Caco-2 (cell line): ENCODE data around the gene MED12L. TPM values are rescaled to one million over a fixed set of nuclear protein-coding genes. Genes with fewer than 3 reads are reported as not detected.

ENCODE experiments used
- BruUV-seq: library from RNA; stranded (reverse); fragments of 400-500 nt; replicated peaks from 2 replicates; lab custom pipeline; 2021; lab: Mats Ljungman, UMichigan
- CTCF ChIA-PET: fragments of 300-600 bp; sonication (Branson Sonifier 250); formaldehyde crosslinking; loops from one replicate; lab custom pipeline; 2022; ENCODE audit warnings: antibody characterized with exemption; lab: Charles Lee
- POLR2A ChIA-PET: fragments of 300-600 bp; sonication (Branson Sonifier 250); formaldehyde crosslinking; loops from one replicate; lab custom pipeline; 2022; ENCODE audit warnings: antibody characterized with exemption; lab: Charles Lee
- DNase-seq, 2 experiments: peaks; one replicate each; pipeline versions ENCODE4 v3.0.0 to v3.0.0-alpha.2; 2020 to 2022
- H3K27me3 ChIP-seq: replicated peaks from 2 replicates; pipeline ENCODE4 v1.6.0; 2011; ENCODE audit warnings: low read length; ENCODE audit not compliant: control insufficient read depth, insufficient read depth
- H3K36me3 ChIP-seq: 2 replicates; pipeline ENCODE4 v1.5.1; 2011; ENCODE audit warnings: low read length; ENCODE audit not compliant: control insufficient read depth, insufficient read depth
- H3K4me1 ChIP-seq: fragments of 250-450 bp; sonication (Bioruptor Pico); 2 replicates; pipeline ENCODE4 v1.5.1; 2020; ENCODE audit warnings: mild to moderate bottlenecking
- H3K4me3 ChIP-seq: 2 replicates; pipeline ENCODE4 v1.5.1; 2011; ENCODE audit warnings: low read depth, mild to moderate bottlenecking, control low read depth, low read length
- H3K9me3 ChIP-seq: fragments of 250-450 bp; sonication (Bioruptor Pico); 2 replicates; pipeline ENCODE4 v1.5.1; 2020; ENCODE audit warnings: mild to moderate bottlenecking, moderate library complexity
- H3K27ac Mint-ChIP-seq: one replicate; pipeline ENCODE4 v1.8.0; 2022; ENCODE audit warnings: mixed read lengths; ENCODE audit not compliant: unreplicated experiment
- H3K27me3 Mint-ChIP-seq: one replicate; pipeline ENCODE4 v1.8.0; 2022; ENCODE audit warnings: mixed read lengths; ENCODE audit not compliant: insufficient read depth, unreplicated experiment
- H3K36me3 Mint-ChIP-seq: one replicate; pipeline ENCODE4 v1.8.0; 2022; ENCODE audit warnings: mild to moderate bottlenecking, mixed read lengths; ENCODE audit not compliant: insufficient read depth, unreplicated experiment
- H3K4me1 Mint-ChIP-seq: one replicate; pipeline ENCODE4 v1.8.0; 2022; ENCODE audit warnings: low read depth, mixed read lengths; ENCODE audit not compliant: unreplicated experiment
- H3K4me3 Mint-ChIP-seq: one replicate; pipeline ENCODE4 v1.8.0; 2022; ENCODE audit warnings: mild to moderate bottlenecking, moderate library complexity, mixed read lengths; ENCODE audit not compliant: unreplicated experiment
- H3K9me3 Mint-ChIP-seq: one replicate; pipeline ENCODE4 v1.8.0; 2022; ENCODE audit warnings: mixed read lengths; ENCODE audit not compliant: unreplicated experiment
- CTCF ChIP-seq, 2 experiments: fragments of 200-600 bp in 1 of 2; IDR thresholded peaks; 1 replicate in 1 of 2; 2 replicates in 1 of 2; pipeline versions ENCODE4 v1.5.1 to v1.8.0; 2011 to 2022; ENCODE audit warnings: antibody characterized with exemption in 1 of 2, control low read depth in 1 of 2, inconsistent platforms in 1 of 2, low read depth in 1 of 2, low read length in 1 of 2, mild to moderate bottlenecking in 1 of 2, moderate library complexity in 1 of 2; ENCODE audit not compliant: insufficient read depth in 1 of 2, severe bottlenecking in 1 of 2, unreplicated experiment in 1 of 2
- intact Hi-C: fragments of 100-400 bp; cut with micrococcal nuclease; formaldehyde crosslinking; loops from one replicate; pipeline ENCODE4 v1.10.0; 2022; ENCODE audit not compliant: unreplicated experiment
- total RNA-seq: library from RNA; stranded (reverse); gene quantifications from 2 replicates; pipeline ENCODE4 v1.2.3, GENCODE V29; 2022

MED12L gene
- total RNA-seq, 1 experiment from 2014 or later: 21.5 TPM

GRCh38 chr3:151393146-151393830 lies 307.8 kb downstream of the MED12L start:
- ChIA-PET POLR2A (no interaction called here), CTCF (no interaction called here)
- no peaks in the 10 kb centered on the region for H3K27me3 Mint-ChIP-seq
- H3K4me3 Mint-ChIP-seq: no peak overlapping the region
- TF ChIP-seq CTCF (IDR thresholded peaks at IDR 0.05; ENCODE audit: insufficient read depth in 1 of 2, low read depth in 1 of 2, low read length in 1 of 2, severe bottlenecking in 1 of 2, unreplicated experiment in 1 of 2): no peak
- H3K4me1 ChIP-seq: no peaks in the 10 kb centered on the region
- peaks cover 9% of the 10 kb centered on the region for H3K9me3 Mint-ChIP-seq
- intact Hi-C loops: no loop called here
- no peaks in the 10 kb centered on the region for H3K9me3 ChIP-seq
- H3K27me3 ChIP-seq: no peaks in the 10 kb centered on the region
- BruUV-seq: no TSS peak
- H3K4me1 Mint-ChIP-seq: peaks cover 8% of the 10 kb centered on the region
- no peaks in the 10 kb centered on the region for H3K36me3 ChIP-seq
- no peak overlapping the region for H3K27ac Mint-ChIP-seq
- no peak for DNase-seq
- H3K4me3 ChIP-seq: no peak overlapping the region
- H3K36me3 Mint-ChIP-seq: peaks cover 4% of the 10 kb centered on the region

GRCh38 chr3:151393941-151394340 lies 308.5 kb downstream of the MED12L start:
- POLR2A ChIA-PET: no interaction called here
- no peak for DNase-seq

GRCh38 chr3:151394611-151395010 lies 309.1 kb downstream of the MED12L start:
- H3K36me3 ChIP-seq: no peaks in the 10 kb centered on the region
- no peak overlapping the region for H3K4me3 ChIP-seq
- ChIA-PET CTCF (no interaction called here), POLR2A (no interaction called here)
- Mint-ChIP-seq H3K27ac (no peak overlapping the region), H3K4me3 (no peak overlapping the region), H3K4me1 (peaks cover 8% of the 10 kb centered on the region), H3K27me3 (no peaks in the 10 kb centered on the region), H3K9me3 (peaks cover 9% of the 10 kb centered on the region), H3K36me3 (no peaks in the 10 kb centered on the region)
- no peaks in the 10 kb centered on the region for H3K27me3 ChIP-seq
- no TSS peak for BruUV-seq
- no peak for TF ChIP-seq CTCF (IDR thresholded peaks at IDR 0.05; ENCODE audit: insufficient read depth in 1 of 2, low read depth in 1 of 2, low read length in 1 of 2, severe bottlenecking in 1 of 2, unreplicated experiment in 1 of 2)
- intact Hi-C loops: no loop called here
- no peaks in the 10 kb centered on the region for H3K9me3 ChIP-seq
- no peaks in the 10 kb centered on the region for H3K4me1 ChIP-seq
- no peak for DNase-seq

More at GRCh38 chr3:151393941-151394340, 308.5 kb downstream of the MED12L start:
- CTCF ChIA-PET: no interaction called here
- no peaks in the 10 kb centered on the region for H3K27me3 ChIP-seq
- intact Hi-C loops: no loop called here
- H3K9me3 Mint-ChIP-seq: peaks cover 9% of the 10 kb centered on the region
- H3K27ac Mint-ChIP-seq: no peak overlapping the region
- H3K27me3 Mint-ChIP-seq: no peaks in the 10 kb centered on the region
- no peaks in the 10 kb centered on the region for H3K36me3 ChIP-seq
- BruUV-seq: no TSS peak
- H3K4me3 ChIP-seq: no peak overlapping the region
- no peaks in the 10 kb centered on the region for H3K4me1 ChIP-seq
- H3K9me3 ChIP-seq: no peaks in the 10 kb centered on the region
- TF ChIP-seq CTCF (IDR thresholded peaks at IDR 0.05; ENCODE audit: insufficient read depth in 1 of 2, low read depth in 1 of 2, low read length in 1 of 2, severe bottlenecking in 1 of 2, unreplicated experiment in 1 of 2): no peak
- H3K4me1 Mint-ChIP-seq: peaks cover 8% of the 10 kb centered on the region
- H3K36me3 Mint-ChIP-seq: peaks cover 3% of the 10 kb centered on the region
- H3K4me3 Mint-ChIP-seq: no peak overlapping the region
